Endothelial cell (in vitro differentiated cells): ENCODE data around the gene NPAS2. TPM values are rescaled to one million over a fixed set of nuclear protein-coding genes. Genes with fewer than 3 reads are reported as not detected.

Experiments used
- DNase-seq: peaks from one replicate; pipeline ENCODE4 v3.0.0; 2021; ENCODE audit warnings: low spot score
- H3K27ac Mint-ChIP-seq: one replicate; pipeline ENCODE4 v1.8.0; 2021; ENCODE audit warnings: mixed read lengths, inconsistent platforms; ENCODE audit not compliant: unreplicated experiment
- H3K27me3 Mint-ChIP-seq: one replicate; pipeline ENCODE4 v1.8.0; 2021; ENCODE audit warnings: mild to moderate bottlenecking, moderate library complexity, mixed read lengths, inconsistent platforms; ENCODE audit not compliant: unreplicated experiment
- H3K36me3 Mint-ChIP-seq: one replicate; pipeline ENCODE4 v1.8.0; 2021; ENCODE audit warnings: mild to moderate bottlenecking, low read depth, mixed read lengths, inconsistent platforms; ENCODE audit not compliant: unreplicated experiment
- H3K4me1 Mint-ChIP-seq: one replicate; pipeline ENCODE4 v1.8.0; 2021; ENCODE audit warnings: mild to moderate bottlenecking, mixed read lengths, inconsistent platforms; ENCODE audit not compliant: unreplicated experiment
- H3K4me3 Mint-ChIP-seq: one replicate; pipeline ENCODE4 v1.8.0; 2021; ENCODE audit warnings: mild to moderate bottlenecking, mixed read lengths, inconsistent platforms; ENCODE audit not compliant: unreplicated experiment
- H3K9me3 Mint-ChIP-seq: one replicate; pipeline ENCODE4 v1.8.0; 2021; ENCODE audit warnings: mixed read lengths, inconsistent platforms; ENCODE audit not compliant: unreplicated experiment
- CTCF ChIP-seq: fragments of 200-600 bp; sonication (generic); IDR thresholded peaks from one replicate; pipeline ENCODE4 v1.5.0; 2021; ENCODE audit warnings: antibody characterized with exemption; ENCODE audit not compliant: unreplicated experiment
- total RNA-seq: library from RNA; stranded (reverse); fragmentation: NEBNext Ultra II Directional; extraction: Animal tissue kit (Norgen Biotek cat#: 25700); gene quantifications from one replicate; pipeline ENCODE4 v1.2.1, GENCODE V29; 2021; ENCODE audit not compliant: unreplicated experiment

The NPAS2 gene
- total RNA-seq, 1 donor from 2014 or later, result 70.1 TPM

- Mint-ChIP-seq H3K27me3 (no peaks in the 10 kb centered on the region), H3K27ac (no peak overlapping the region), H3K36me3 (peaks cover 41% of the 10 kb centered on the region), H3K9me3 (no peaks in the 10 kb centered on the region), H3K4me1 (peaks cover 6% of the 10 kb centered on the region), H3K4me3 (peak overlapping the region; percentile 73)
- DNase-seq, result no peak
- TF ChIP-seq CTCF, result no peak
These were observed 104.8 kb downstream of the NPAS2 start for GRCh38 chr2:100924520-100925451.

- DNase-seq, result no peak
- Mint-ChIP-seq H3K4me3 (no peak overlapping the region), H3K4me1 (no peaks in the 10 kb centered on the region), H3K27ac (no peak overlapping the region), H3K27me3 (no peaks in the 10 kb centered on the region), H3K9me3 (no peaks in the 10 kb centered on the region), H3K36me3 (peaks cover 38% of the 10 kb centered on the region)
- TF ChIP-seq CTCF, result no peak
These were observed 108.3 kb downstream of the NPAS2 start for GRCh38 chr2:100928235-100928634.

- no peak for DNase-seq
- H3K4me1 Mint-ChIP-seq, result no peaks in the 10 kb centered on the region
- no peaks in the 10 kb centered on the region for H3K9me3 Mint-ChIP-seq
- no peak overlapping the region for H3K4me3 Mint-ChIP-seq
- no peaks in the 10 kb centered on the region for H3K27me3 Mint-ChIP-seq
- H3K36me3 Mint-ChIP-seq, result peaks cover 39% of the 10 kb centered on the region
- no peak for TF ChIP-seq CTCF
- no peak overlapping the region for H3K27ac Mint-ChIP-seq
These were observed 109.2 kb downstream of the NPAS2 start for GRCh38 chr2:100929147-100929546.

GRCh38 chr2:100934504-100935371 lies 114.8 kb downstream of the NPAS2 start:
- no peak for TF ChIP-seq CTCF
- DNase-seq, result no peak
- Mint-ChIP-seq H3K9me3 (no peaks in the 10 kb centered on the region), H3K4me3 (peak overlapping the region; percentile 56), H3K27ac (no peak overlapping the region), H3K36me3 (peaks cover 44% of the 10 kb centered on the region), H3K4me1 (peaks cover 2% of the 10 kb centered on the region), H3K27me3 (peaks cover 3% of the 10 kb centered on the region)

- TF ChIP-seq CTCF, result no peak
These were observed 115.4 kb downstream of the NPAS2 start for GRCh38 chr2:100935372-100935752.

More at GRCh38 chr2:100935372-100935752, 115.4 kb downstream of the NPAS2 start:
- peaks cover 49% of the 10 kb centered on the region for H3K36me3 Mint-ChIP-seq
- H3K27me3 Mint-ChIP-seq, result peaks cover 3% of the 10 kb centered on the region
- no peak overlapping the region for H3K27ac Mint-ChIP-seq
- DNase-seq, result no peak
- H3K9me3 Mint-ChIP-seq, result no peaks in the 10 kb centered on the region
- H3K4me1 Mint-ChIP-seq, result peaks cover 2% of the 10 kb centered on the region
- H3K4me3 Mint-ChIP-seq, result no peak overlapping the region
